SK-N-SH treated with all-trans-retinoic acid at 6 μM for 48 hours (cell line): ENCODE data around the gene BCR.
A peak's percentile ranks its signal among the peaks of the same experiment; 100 is the strongest.

Experiments
- ATAC-seq: fragments of 200-7000 bp; cut with Tn5 transposase; 3 replicates; pipeline ENCODE4 v1.9.1; 2020; ENCODE audit warnings: mild to moderate bottlenecking, moderate library complexity
- CSDC2 ChIP-seq: fragments of 250-450 bp; sonication (Bioruptor Pico); IDR thresholded peaks from 2 replicates; pipeline ENCODE4 v1.5.0; 2020; ENCODE audit warnings: mild to moderate bottlenecking, moderate library complexity
- ESRRG ChIP-seq: fragments of 250-450 bp; sonication (Bioruptor Pico); IDR thresholded peaks from 2 replicates; pipeline ENCODE4 v1.6.1; 2021; ENCODE audit warnings: mild to moderate bottlenecking
- ISL1 ChIP-seq: fragments of 250-450 bp; sonication (Bioruptor Pico); IDR thresholded peaks from 2 replicates; pipeline ENCODE4 v2.1.2; 2022; ENCODE audit warnings: mild to moderate bottlenecking, moderate library complexity
- OSR1 ChIP-seq: fragments of 250-450 bp; sonication (Bioruptor Pico); IDR thresholded peaks from 2 replicates; pipeline ENCODE4 v1.8.0; 2022; ENCODE audit warnings: moderate library complexity, mild to moderate bottlenecking, inconsistent platforms
- PATZ1 ChIP-seq: fragments of 250-450 bp; sonication (Bioruptor Pico); IDR thresholded peaks from 2 replicates; pipeline ENCODE4 v1.8.0; 2020; ENCODE audit warnings: mild to moderate bottlenecking, moderate library complexity, borderline replicate concordance
- POU6F1 ChIP-seq: fragments of 250-450 bp; sonication (Bioruptor Pico); IDR thresholded peaks from 2 replicates; pipeline ENCODE4 v1.8.0; 2021; ENCODE audit warnings: low read depth, mild to moderate bottlenecking, moderate library complexity, borderline replicate concordance
- PPARA ChIP-seq: fragments of 250-450 bp; sonication (Bioruptor Pico); IDR thresholded peaks from 2 replicates; pipeline ENCODE4 v1.5.0; 2020; ENCODE audit warnings: mild to moderate bottlenecking, borderline replicate concordance
- RARB ChIP-seq: fragments of 250-450 bp; sonication (Bioruptor Pico); IDR thresholded peaks from 2 replicates; pipeline ENCODE4 v1.8.0; 2021; ENCODE audit warnings: mild to moderate bottlenecking, moderate library complexity
- SNAI2 ChIP-seq: fragments of 250-450 bp; sonication (Bioruptor Pico); IDR thresholded peaks from 2 replicates; pipeline ENCODE4 v1.5.0; 2020; ENCODE audit warnings: mild to moderate bottlenecking, moderate library complexity
- TOX ChIP-seq: fragments of 250-450 bp; sonication (Bioruptor Pico); IDR thresholded peaks from 2 replicates; pipeline ENCODE4 v1.8.0; 2021; ENCODE audit warnings: mild to moderate bottlenecking, moderate library complexity, borderline replicate concordance
- ZC3H10 ChIP-seq: fragments of 250-450 bp; sonication (Bioruptor Pico); IDR thresholded peaks from 2 replicates; pipeline ENCODE4 v1.5.1; 2021; ENCODE audit warnings: mild to moderate bottlenecking, moderate library complexity
- ZFP3 ChIP-seq: fragments of 250-450 bp; sonication (Bioruptor Pico); IDR thresholded peaks from 2 replicates; pipeline ENCODE4 v1.5.0; 2020; ENCODE audit warnings: mild to moderate bottlenecking, moderate library complexity
- ZFP30 ChIP-seq: fragments of 450-650 bp; formaldehyde crosslinking; IDR thresholded peaks from 2 replicates; pipeline ENCODE4 v1.5.0; 2022; ENCODE audit warnings: mild to moderate bottlenecking, moderate library complexity
- ZNF565 ChIP-seq: fragments of 450-650 bp; formaldehyde crosslinking; conservative IDR thresholded peaks from 2 replicates; pipeline ENCODE4 v1.5.0; 2020; ENCODE audit warnings: low read depth, mild to moderate bottlenecking, moderate library complexity
- ZNF70 ChIP-seq: fragments of 450-650 bp; formaldehyde crosslinking; IDR thresholded peaks from 2 replicates; pipeline ENCODE4 v1.5.0; 2020; ENCODE audit warnings: mild to moderate bottlenecking, moderate library complexity
- ZNF8 ChIP-seq: fragments of 450-650 bp; formaldehyde crosslinking; IDR thresholded peaks from 2 replicates; pipeline ENCODE4 v1.5.0; 2020; ENCODE audit warnings: mild to moderate bottlenecking, moderate library complexity

Gene BCR

GRCh38 chr22:23218053-23218866 is 38.0 kb downstream of the BCR start:
- no peak for TF ChIP-seq ZFP30 (CRISPR knock-in tag)
- TF ChIP-seq ZNF8 = no peak
- no peak; the same call in 2 of the 3 replicates for ATAC-seq

GRCh38 chr22:23218867-23219251 is 38.5 kb downstream of the BCR start:
- TF ChIP-seq TOX (CRISPR knock-in tag) (no peak), ZFP3 (CRISPR knock-in tag) (no peak), SNAI2 (CRISPR knock-in tag) (no peak), CSDC2 (CRISPR knock-in tag) (no peak)
- TF ChIP-seq, all 23 proteins: peak for 0
- no peak; the same call in 2 of the 3 replicates for ATAC-seq

- ATAC-seq = no peak
- TF ChIP-seq PPARA (CRISPR knock-in tag) = peak; percentile 31; the same call in 1 of the 2 replicates
- no peak for TF ChIP-seq PATZ1 (CRISPR knock-in tag)
- TF ChIP-seq, all 23 proteins: peak for 1
Measured at GRCh38 chr22:23219317-23219716, 39.0 kb downstream of the BCR start.

GRCh38 chr22:23219822-23220484 is 39.6 kb downstream of the BCR start:
- ATAC-seq = peak; percentile 55
- no peak for TF ChIP-seq ZNF70 (CRISPR knock-in tag)
- TF ChIP-seq ISL1 (CRISPR knock-in tag) = no peak
- TF ChIP-seq OSR1 = no peak
- TF ChIP-seq CSDC2 (CRISPR knock-in tag) = no peak
- no peak for TF ChIP-seq ZFP30 (CRISPR knock-in tag)
- TF ChIP-seq POU6F1 (CRISPR knock-in tag) = no peak
- no peak for TF ChIP-seq ZC3H10 (CRISPR knock-in tag)
- TF ChIP-seq ZFP3 (CRISPR knock-in tag) = no peak
- no peak for TF ChIP-seq PATZ1 (CRISPR knock-in tag)
- TF ChIP-seq RARB = no peak
- TF ChIP-seq PPARA (CRISPR knock-in tag) = no peak
- no peak for TF ChIP-seq ESRRG (CRISPR knock-in tag)
- no peak for TF ChIP-seq ZNF565 (CRISPR knock-in tag)
- TF ChIP-seq TOX (CRISPR knock-in tag) = no peak

GRCh38 chr22:23220485-23221350 is 40.4 kb downstream of the BCR start:
- no peak for TF ChIP-seq TOX (CRISPR knock-in tag)
- TF ChIP-seq POU6F1 (CRISPR knock-in tag) = no peak
- no peak for TF ChIP-seq ZC3H10 (CRISPR knock-in tag)
- peak; percentile 23; the same call in 1 of the 2 replicates for TF ChIP-seq PPARA (CRISPR knock-in tag)
- no peak for ATAC-seq
